ENCODE results near the gene RNF183. TPM values are rescaled to one million over a fixed set of nuclear protein-coding genes. Genes with fewer than 3 reads are reported as not detected.
"Not testable (repeated sequence)": the region's sequence is repeated elsewhere in the genome, so short reads cannot be mapped to it uniquely, and the experiment has no call there.

RNF183 gene
- total RNA-seq, 4 donors from 2014 or later: not detected

GRCh38 chr9:113258282-113258681 is 44.9 kb downstream of the RNF183 start:
- peaks cover 0 to 51% of the 10 kb centered on the region in 2 donors for H3K36me3 ChIP-seq

GRCh38 chr9:113257863-113258262 is 45.3 kb downstream of the RNF183 start:
- no peak for ATAC-seq
- Histone ChIP-seq H3K36me3 (peaks cover 0 to 51% of the 10 kb centered on the region in 2 donors), H3K9me3 (no peaks in the 10 kb centered on the region), H3K27me3 (no peaks in the 10 kb centered on the region), H3K27ac (no peak overlapping the region), H3K4me3 (no peak overlapping the region), H3K4me1 (no peaks in the 10 kb centered on the region)
- intact Hi-C loops (cut with DNase I; ENCODE audit: low total_unique reads) (no loop called here), in situ Hi-C loops (cut with MboI; ENCODE audit: low sequenced_read_pairs in 4 of 4) (loop anchor here in 1 of 4 donors (25.0 kb wide), 1 partner anchor 404 kb away; no protein-coding TSS in a partner anchor)
- no peak for DNase-seq
- no peak for TF ChIP-seq CTCF (IDR thresholded peaks at IDR 0.05 in 4 of 5, conservative IDR thresholded peaks at IDR 0.05 in 1 of 5)
- no peak for TF ChIP-seq POLR2A (IDR thresholded peaks at IDR 0.05)

More at GRCh38 chr9:113258282-113258681, 44.9 kb downstream of the RNF183 start:
- Histone ChIP-seq H3K27ac (no peak overlapping the region), H3K27me3 (no peaks in the 10 kb centered on the region), H3K4me1 (no peaks in the 10 kb centered on the region), H3K4me3 (no peak overlapping the region), H3K9me3 (no peaks in the 10 kb centered on the region)
- DNase-seq (no peak), ATAC-seq (no peak)
- TF ChIP-seq CTCF (IDR thresholded peaks at IDR 0.05 in 4 of 5, conservative IDR thresholded peaks at IDR 0.05 in 1 of 5) (no peak), POLR2A (IDR thresholded peaks at IDR 0.05) (no peak)
- in situ Hi-C loops (cut with MboI; ENCODE audit: low sequenced_read_pairs in 4 of 4): loop anchor here in 1 of 4 donors (25.0 kb wide), 1 partner anchor 404 kb away; no protein-coding TSS in a partner anchor
- intact Hi-C loops (cut with DNase I; ENCODE audit: low total_unique reads): no loop called here

- H3K4me1 ChIP-seq: no peaks in the 10 kb centered on the region
- H3K36me3 ChIP-seq: peaks cover 0 to 29% of the 10 kb centered on the region in 2 donors
- intact Hi-C loops (cut with DNase I; ENCODE audit: low total_unique reads) (no loop called here), in situ Hi-C loops (cut with MboI; ENCODE audit: low sequenced_read_pairs in 4 of 4) (loop anchor here in 1 of 4 donors (25.0 kb wide), 1 partner anchor 407 kb away; no protein-coding TSS in a partner anchor)
- H3K27ac ChIP-seq: no peak overlapping the region
- no peaks in the 10 kb centered on the region for H3K9me3 ChIP-seq
- no peak for TF ChIP-seq CTCF (IDR thresholded peaks at IDR 0.05 in 4 of 5, conservative IDR thresholded peaks at IDR 0.05 in 1 of 5)
- TF ChIP-seq POLR2A (IDR thresholded peaks at IDR 0.05): no peak
- no peaks in the 10 kb centered on the region for H3K27me3 ChIP-seq
- no peak for DNase-seq
- no peak overlapping the region for H3K4me3 ChIP-seq
- no peak for ATAC-seq
These were observed 47.7 kb downstream of the RNF183 start for GRCh38 chr9:113255438-113255837.

- Histone ChIP-seq H3K27me3 (no peaks in the 10 kb centered on the region), H3K36me3 (peaks cover 0 to 24% of the 10 kb centered on the region in 2 donors), H3K4me1 (no peaks in the 10 kb centered on the region), H3K27ac (no peak overlapping the region), H3K4me3 (no peak overlapping the region), H3K9me3 (no peaks in the 10 kb centered on the region)
- no peak for ATAC-seq
- intact Hi-C loops (cut with DNase I; ENCODE audit: low total_unique reads): no loop called here
- in situ Hi-C loops (cut with MboI; ENCODE audit: low sequenced_read_pairs in 4 of 4): loop anchor here in 1 of 4 donors (25.0 kb wide), 1 partner anchor 407 kb away; no protein-coding TSS in a partner anchor
- TF ChIP-seq CTCF (IDR thresholded peaks at IDR 0.05 in 4 of 5, conservative IDR thresholded peaks at IDR 0.05 in 1 of 5): no peak
- TF ChIP-seq POLR2A (IDR thresholded peaks at IDR 0.05): no peak
- DNase-seq: no peak
These were observed 48.2 kb downstream of the RNF183 start for GRCh38 chr9:113254991-113255390.

- in situ Hi-C loops (cut with MboI; ENCODE audit: low sequenced_read_pairs in 4 of 4) (loop anchor here in 1 of 4 donors (25.0 kb wide), 1 partner anchor 411 kb away; no protein-coding TSS in a partner anchor), intact Hi-C loops (cut with DNase I; ENCODE audit: low total_unique reads) (no loop called here)
- no peak for DNase-seq
- no peak for ATAC-seq
- Histone ChIP-seq H3K36me3 (no peaks in the 10 kb centered on the region), H3K9me3 (no peaks in the 10 kb centered on the region), H3K4me1 (no peaks in the 10 kb centered on the region), H3K27me3 (no peaks in the 10 kb centered on the region), H3K4me3 (no peak overlapping the region), H3K27ac (no peak overlapping the region)
- no peak for TF ChIP-seq CTCF (IDR thresholded peaks at IDR 0.05 in 4 of 5, conservative IDR thresholded peaks at IDR 0.05 in 1 of 5)
- TF ChIP-seq POLR2A (IDR thresholded peaks at IDR 0.05): no peak
These were observed 52.4 kb downstream of the RNF183 start for GRCh38 chr9:113250807-113251206.

- H3K27me3 ChIP-seq; DNase-seq; H3K36me3 ChIP-seq; H3K27ac ChIP-seq; H3K4me1 ChIP-seq; intact Hi-C loops (cut with DNase I; ENCODE audit: low total_unique reads); ATAC-seq; H3K9me3 ChIP-seq; H3K4me3 ChIP-seq: not testable (repeated sequence)
- in situ Hi-C loops (cut with MboI; ENCODE audit: low sequenced_read_pairs in 4 of 4): loop anchor here in 1 of 4 donors (25.0 kb wide), 1 partner anchor 413 kb away; no protein-coding TSS in a partner anchor
These were observed 53.5 kb downstream of the RNF183 start for GRCh38 chr9:113249661-113250060.

Measured in gastrocnemius medialis (tissue), 4 donors.